Stimulated activated CD8-positive, alpha-beta memory T cell treated with anti-CD3 and anti-CD28 coated beads, Interleukin-12 subunit alpha, Interleukin-12 subunit beta, amount 100 ng/mL, for 4 hours (primary cell): ENCODE data around the gene R3HCC1L.

ENCODE experiments used
- DNase-seq: peaks from one replicate; pipeline ENCODE4 v3.0.0-alpha.2; 2020; ENCODE audit warnings: low read depth

The R3HCC1L gene

DNA sequence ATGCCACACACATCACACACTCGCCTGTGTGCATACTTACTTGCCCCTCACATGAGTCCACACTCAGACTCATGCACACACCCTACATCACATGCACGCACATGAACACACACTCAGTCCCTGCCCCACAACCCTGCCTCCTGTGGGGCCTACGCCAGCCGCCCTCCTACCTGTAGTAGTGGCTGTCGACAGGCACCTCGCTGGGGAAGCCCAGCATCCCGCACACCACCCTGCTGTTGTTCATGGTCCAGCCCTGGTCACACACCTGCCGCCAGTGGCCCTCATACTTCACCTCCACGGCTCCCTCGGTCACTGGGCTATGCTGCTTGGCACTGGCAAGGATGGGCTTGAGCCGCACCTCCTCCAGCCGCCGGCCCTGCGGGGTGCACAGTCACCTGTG is 126.3 kb downstream of the R3HCC1L start:
- DNase-seq, result no peak

GRCh38 chr10:98261436-98262277 is 127.2 kb downstream of the R3HCC1L start:
- no peak for DNase-seq

GRCh38 chr10:98262571-98262970 is 128.1 kb downstream of the R3HCC1L start:
- no peak for DNase-seq

DNA sequence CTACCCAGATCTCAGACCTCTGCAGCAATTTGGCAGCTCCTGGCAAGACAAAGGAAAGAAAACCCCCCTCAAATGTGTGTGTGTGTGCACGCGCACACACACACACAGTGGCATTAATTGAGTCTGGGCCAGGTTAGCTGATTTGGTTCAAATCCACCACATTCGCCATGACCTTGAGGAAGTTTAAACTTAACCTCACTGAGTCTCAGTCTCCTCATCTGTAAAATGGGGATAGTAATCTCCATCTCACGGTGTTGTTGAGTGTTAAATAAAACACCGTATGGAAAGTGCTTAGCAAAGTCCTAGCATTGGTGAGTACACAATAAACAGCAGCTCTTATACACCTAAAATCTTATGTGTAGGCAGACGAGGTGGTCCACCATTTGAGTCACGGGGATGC is 128.6 kb downstream of the R3HCC1L start:
- no peak for DNase-seq

DNA sequence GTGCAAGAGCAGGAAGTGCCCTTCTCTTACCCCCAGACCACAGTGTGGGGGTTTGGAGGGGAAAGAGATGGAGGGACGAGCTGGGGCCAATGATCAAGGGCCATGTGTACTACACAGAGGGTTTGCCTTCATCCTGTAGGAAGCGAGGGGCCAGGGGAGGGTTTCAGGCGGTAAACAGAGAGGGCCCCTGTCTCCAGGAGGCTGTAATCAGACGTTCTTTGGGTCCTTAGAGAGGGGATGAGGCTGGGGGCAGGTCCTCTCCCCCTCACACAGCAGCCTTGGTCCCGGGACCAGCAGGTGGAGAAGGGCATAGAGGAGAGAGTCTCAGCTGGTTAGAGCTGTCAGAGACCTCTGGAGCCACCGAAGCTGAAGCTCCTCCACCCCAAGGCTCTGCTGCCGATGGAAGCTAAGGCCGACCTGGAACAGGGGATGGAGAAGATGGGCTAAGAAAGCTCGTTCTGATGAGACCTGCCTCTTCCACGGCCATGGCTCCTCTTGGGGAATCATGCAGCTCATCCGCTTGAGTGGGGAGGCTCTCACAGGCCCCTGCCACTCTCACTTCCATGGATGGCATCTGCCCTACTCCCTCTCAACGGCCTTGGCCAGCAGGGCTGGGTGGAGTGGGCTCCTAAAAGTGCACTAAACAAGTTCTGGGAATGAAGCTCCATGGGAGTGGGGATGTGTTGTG is 130.1 kb downstream of the R3HCC1L start:
- DNase-seq, result no peak

DNA sequence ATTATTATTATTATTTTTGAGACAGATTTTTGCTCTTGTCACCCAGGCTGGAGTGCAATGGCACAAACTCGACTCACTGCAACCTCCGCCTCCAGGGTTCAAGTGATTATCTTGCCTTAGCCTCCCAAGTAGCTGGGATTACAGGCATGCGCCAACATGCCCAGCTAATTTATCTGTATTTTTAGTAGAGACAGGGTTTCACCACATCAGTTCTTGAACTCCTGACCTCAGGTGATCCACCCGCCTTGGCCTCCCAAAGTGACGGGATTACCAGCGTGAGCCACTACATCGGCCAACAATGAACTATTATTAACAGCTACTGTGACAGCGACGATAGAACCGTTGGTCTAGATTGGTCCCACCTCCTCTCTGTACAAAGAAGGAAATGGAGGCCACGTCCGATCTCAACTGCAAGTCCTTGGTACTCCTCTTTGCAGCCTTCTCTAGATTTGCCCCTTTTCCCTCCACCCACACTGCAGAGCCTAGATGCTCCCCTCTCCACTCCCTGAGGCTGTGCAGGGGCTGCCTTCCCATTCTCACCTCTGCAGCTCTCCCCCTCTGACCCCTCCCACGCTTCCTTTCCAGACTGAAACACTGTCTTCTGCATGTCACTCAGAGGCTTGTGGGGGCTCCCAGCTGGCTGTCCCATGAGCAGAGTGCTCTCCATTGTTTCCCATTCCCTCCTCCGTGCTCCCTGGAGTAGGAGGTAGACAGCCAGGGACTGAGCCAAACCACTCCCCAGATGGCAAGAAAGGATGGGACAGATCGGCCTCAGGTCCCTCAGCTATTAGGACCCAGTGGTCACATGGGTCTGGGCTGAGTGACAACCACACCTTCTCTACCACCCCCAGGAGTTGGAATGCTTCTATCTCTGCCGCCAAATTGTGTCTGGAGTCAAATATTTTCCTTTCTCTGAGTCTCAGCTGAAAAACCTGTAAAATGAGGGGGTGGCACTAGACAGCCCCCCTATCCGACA is 131.2 kb downstream of the R3HCC1L start:
- DNase-seq, result no peak

DNA sequence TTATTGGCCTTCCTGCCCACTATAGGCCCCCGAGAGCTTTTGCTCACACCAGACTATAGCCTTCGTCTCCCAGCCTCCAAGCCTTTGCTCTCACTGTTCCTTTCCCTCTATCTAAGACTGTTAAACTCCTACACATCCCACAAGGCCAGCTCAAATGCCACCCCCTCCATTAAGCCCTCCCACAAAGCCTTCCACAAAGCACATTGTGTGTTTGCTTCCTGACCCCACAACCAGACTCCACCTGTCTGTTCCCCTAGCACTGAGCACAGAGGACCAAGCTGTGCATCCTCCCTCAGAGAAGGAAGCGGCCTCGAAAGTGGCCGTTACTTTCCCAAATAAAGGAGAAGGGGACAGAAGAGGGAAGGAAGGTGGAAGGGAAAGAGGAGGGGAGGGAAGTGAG is 132.2 kb downstream of the R3HCC1L start:
- DNase-seq, result no peak

DNA sequence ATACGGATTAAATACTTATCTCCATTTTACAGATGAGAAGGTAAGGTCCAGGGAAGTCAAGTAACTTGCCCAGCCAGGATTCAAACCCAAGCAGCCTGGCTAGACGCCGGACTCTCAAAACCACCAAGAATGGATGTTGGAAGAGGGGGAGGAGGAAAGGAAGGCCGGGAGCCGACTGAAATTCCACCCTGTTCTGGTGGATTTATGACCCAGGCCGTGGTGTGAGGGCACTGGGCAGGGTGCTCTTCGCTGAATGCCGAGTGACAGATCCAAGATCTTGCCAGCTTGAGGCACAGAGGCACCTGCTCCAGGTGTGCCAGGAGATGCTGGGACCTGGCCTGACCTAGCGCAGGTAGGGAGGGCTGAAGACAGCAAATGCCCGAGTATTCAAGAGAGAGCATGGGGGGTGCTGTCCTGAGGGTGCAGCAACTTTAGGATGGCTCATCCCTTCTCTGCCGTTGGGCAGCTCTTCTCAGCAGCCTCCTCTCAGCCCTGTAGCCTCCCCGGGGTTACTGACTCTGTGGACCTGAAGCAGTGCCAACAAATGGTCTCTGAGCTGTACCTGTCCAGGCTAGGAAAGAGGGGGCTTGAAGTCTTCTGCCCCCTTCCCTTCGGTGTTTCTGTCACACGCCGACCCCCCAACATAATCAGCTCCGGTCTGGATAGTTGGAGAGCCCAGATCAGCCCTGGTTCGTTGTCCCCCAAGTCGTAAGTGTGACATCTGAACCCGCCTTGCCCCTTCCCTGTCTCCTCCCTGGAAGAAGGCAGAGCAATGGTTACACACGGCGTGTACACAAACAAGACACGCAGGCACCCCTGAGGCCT is 132.8 kb downstream of the R3HCC1L start:
- no peak for DNase-seq

DNA sequence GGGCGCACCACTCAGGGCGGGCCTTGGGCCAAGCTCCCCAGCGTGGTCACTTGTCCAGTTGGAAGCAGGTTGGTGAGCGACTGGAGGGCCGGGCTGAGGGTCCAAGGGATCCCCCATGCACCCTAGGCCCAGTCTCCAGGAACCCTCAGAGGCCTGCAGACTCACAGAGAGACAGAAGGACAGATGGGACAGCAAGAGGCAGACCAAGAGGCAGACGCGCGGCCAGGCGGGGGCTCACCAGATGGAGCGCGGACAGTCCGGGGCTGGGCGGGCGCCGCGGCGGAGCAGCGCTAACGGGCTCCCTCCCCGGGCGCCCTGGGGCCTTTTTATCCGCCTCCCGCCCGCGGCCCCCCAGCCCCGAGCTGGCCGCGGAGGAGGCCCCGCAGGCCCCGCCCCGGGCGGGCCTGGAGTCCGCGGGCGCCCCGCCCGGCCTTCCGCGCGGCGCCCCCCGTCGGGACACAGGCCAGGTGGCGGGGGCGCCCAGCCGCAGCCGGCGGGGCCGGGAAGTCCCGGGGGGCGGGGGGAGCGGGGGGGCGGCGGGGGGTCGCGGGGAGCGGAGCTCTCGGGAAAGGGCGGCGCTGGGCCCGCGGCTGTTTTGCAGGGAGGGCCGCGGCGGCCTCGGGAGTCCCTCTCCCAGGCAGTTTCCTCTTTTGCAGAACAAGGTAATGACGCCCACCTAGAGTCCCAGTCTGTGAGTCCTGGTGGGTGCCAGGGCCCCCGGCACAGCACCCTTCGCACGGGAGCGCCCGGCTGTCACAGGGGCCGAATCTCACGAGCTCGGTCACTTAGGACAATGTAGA is 133.6 kb downstream of the R3HCC1L start, which contains the start of gene LOXL4:
TSS of gene LOXL4 (minus strand) at position 301 of the 800 bp plus-strand sequence. CDS start 5,175 bp downstream, outside the sequence.
- DNase-seq, result no peak

DNA sequence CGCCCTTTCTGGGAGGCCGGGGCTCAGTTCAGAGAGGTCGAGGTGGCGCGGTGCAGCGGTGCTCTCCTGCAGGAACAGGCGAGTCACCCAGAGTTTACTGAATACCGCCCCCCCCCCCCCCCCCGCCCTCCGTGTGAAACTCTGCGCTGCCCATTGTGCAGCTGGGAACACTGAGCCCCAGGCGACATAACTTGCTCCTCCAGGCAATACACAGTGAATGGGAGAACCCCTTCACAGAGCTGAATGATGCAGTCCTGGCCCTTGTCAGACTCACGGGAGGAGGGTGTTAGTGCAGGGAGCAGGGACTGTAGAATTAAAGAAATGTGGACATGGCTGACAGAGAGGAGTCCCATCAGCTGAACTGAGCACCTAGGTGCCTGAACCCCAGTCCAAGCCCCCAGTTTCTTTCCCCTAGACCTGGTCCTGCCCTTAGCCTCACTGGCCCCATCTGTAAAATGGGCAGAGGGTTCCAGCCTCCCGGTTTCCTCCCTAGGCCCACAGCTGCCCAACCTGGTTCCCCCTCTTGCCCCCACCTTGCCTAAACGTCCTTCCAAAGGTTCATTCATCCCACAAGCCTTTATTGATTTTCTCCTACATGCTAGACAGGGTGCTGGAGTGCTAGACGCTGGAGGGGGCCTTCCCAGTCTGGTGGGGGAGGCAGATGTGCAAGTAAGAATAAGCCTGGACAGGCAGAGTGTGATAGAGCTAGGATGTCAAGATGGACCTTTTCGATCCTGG is 134.4 kb downstream of the R3HCC1L start:
- no peak for DNase-seq

GRCh38 chr10:98269435-98269912 is 135.0 kb downstream of the R3HCC1L start:
- DNase-seq, result no peak

GRCh38 chr10:98270073-98270740 is 135.8 kb downstream of the R3HCC1L start:
- no peak for DNase-seq

DNA sequence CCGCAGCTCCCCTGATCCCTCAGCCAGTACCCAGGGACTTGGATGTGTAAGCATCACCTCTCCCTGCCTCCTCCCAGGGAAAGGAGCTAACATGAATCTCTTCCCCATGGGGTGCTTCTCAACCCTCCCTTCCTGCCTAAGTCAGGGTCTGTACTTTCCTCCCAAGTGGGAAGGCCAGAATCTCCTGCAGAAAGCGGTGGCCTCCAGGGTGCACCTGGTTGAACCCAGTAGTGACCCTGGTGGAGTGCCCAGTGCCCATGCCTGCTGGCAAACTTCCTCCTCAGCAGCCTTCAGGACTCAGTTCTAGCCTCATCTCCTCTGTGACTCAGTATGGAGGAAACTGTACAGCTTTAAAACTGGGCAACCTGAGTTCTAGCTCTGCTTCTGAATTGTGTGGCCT is 136.3 kb downstream of the R3HCC1L start:
- no peak for DNase-seq

DNA sequence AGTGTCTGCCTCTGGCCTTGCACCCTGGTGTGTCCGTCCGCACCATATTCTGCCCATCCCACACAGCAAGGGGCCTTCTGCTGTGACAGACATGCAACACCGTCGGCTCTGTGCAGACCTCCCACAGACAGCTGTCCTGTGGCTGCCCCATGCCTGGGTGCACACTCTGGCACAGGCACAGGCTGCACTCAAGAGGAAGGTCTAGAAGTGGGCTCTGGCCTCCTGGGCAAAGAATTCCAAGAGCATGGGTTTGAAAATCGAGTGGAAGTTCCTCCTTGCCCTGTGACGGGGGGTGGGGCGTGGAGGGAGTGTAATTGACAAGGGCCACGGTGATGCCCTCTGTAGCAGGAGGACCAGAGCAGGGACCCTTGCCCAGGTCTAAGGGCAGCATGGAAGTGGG is 137.8 kb downstream of the R3HCC1L start:
- DNase-seq, result no peak

DNA sequence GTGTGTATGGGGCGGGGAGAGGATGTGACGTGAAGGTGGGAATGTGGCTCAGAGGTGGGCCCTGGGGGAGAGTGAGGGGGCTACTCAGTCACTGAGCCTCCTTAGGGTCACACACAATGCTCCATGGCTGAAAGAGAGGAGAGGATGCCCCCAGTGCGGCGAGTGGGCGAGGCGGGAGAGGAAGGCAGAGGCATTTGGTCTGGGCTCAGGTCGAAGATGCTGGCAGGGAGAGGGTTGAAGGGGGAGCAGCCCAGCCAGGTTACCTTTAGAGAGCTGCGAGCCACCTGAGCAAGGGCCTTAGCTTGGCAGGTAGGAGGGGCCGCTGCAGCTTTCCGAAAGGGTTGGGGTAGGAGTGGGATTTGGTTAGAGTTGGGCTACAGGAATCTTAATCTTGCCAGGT is 138.2 kb downstream of the R3HCC1L start:
- no peak for DNase-seq

GRCh38 chr10:98273057-98273850 is 138.8 kb downstream of the R3HCC1L start:
- no peak for DNase-seq

DNA sequence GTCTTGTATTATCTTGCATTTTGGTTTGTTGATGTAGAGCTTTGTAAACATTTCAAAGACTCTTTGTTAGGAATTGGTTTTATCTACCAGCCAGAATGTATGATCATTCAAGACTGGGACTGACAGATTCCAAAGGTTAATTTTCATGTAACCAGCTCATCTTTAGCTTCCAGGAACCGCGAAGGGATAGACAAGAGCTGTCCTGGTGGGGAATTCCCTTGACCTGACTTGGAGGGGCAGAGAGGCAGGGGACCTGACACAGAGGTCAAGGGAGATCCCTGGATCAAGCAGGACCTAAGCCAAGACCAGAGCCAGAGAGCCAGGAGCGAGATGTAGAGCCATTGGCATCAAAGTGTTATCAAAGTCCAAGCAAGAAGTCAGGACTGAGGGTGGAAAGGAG is 140.1 kb downstream of the R3HCC1L start:
- no peak for DNase-seq

- DNase-seq, result no peak
Observed at GRCh38 chr10:98276311-98276710, 141.9 kb downstream of the R3HCC1L start.
